HCT116 (cell line): ENCODE data around the gene EN2. TPM values are rescaled to one million over a fixed set of nuclear protein-coding genes. Genes with fewer than 3 reads are reported as not detected.

ENCODE experiments used
- ATAC-seq: fragments of 200-7000 bp; cut with Tn5 transposase; 2 replicates; pipeline ENCODE4 v1.9.1; 2020; ENCODE audit warnings: mild to moderate bottlenecking, moderate library complexity
- BruUV-seq: library from RNA; stranded (reverse); fragments of 400-500 nt; replicated peaks from 2 replicates; lab custom pipeline; 2021; lab: Mats Ljungman, UMichigan
- CTCF ChIA-PET: fragments of 300-600 bp; sonication (Branson Sonifier 250); formaldehyde crosslinking; loops from one replicate; lab custom pipeline; 2021; ENCODE audit warnings: antibody characterized with exemption; lab: Charles Lee
- POLR2A ChIA-PET: fragments of 300-600, 350-600 bp; sonication (Branson Sonifier 250); formaldehyde crosslinking; loops from one replicate; lab custom pipeline; 2021; ENCODE audit warnings: antibody characterized with exemption; lab: Charles Lee
- RAD21 ChIA-PET, 2 experiments: fragments of 300-600 bp; sonication (Branson Sonifier 250); formaldehyde crosslinking; loops; one replicate each; lab custom pipeline; 2023; ENCODE audit warnings: low total read pairs in 2 of 2; ENCODE audit not compliant: uncharacterized antibody in 2 of 2, unreplicated experiment in 2 of 2, low non-redundant PET in 1 of 2; lab: Charles Lee
- DNase-seq: peaks from one replicate; pipeline ENCODE4 v3.0.0-alpha.2; 2010; ENCODE audit warnings: low read depth, low spot score
- H2AFZ ChIP-seq: fragments of 200-600 bp; shearing (Covaris generic), sonication (generic); 2 replicates; pipeline ENCODE4 v1.6.1; 2017; ENCODE audit warnings: low read depth, mixed run types, mixed read lengths, antibody characterized with exemption, low read length; ENCODE audit not compliant: poor library complexity, severe bottlenecking
- H3K27ac ChIP-seq: 2 replicates; pipeline ENCODE4 v1.5.1; 2012; ENCODE audit warnings: low read depth, low read length
- H3K27me3 ChIP-seq: fragments of 200-600 bp; sonication (generic); 2 replicates; pipeline ENCODE4 v1.6.1; 2016; ENCODE audit warnings: mixed run types, low read length, mixed read lengths; ENCODE audit not compliant: insufficient read depth
- H3K36me3 ChIP-seq, 2 experiments: fragments of 200-500 bp in 1 of 2; fragments of 200-600 bp in 1 of 2; sonication (Bioruptor generic) in 1 of 2; sonication (generic) in 1 of 2; 2 replicates each; pipeline versions ENCODE4 v1.5.1 to v1.6.1; 2014 to 2016; ENCODE audit warnings: low read length in 2 of 2, inconsistent platforms in 1 of 2, mixed read lengths in 1 of 2, mixed run types in 1 of 2; ENCODE audit not compliant: insufficient read depth in 2 of 2, control insufficient read depth in 1 of 2
- H3K4me1 ChIP-seq, 2 experiments: fragments of 200-600 bp in 1 of 2; sonication (generic) in 1 of 2; 2 replicates each; pipeline versions ENCODE4 v1.5.1 to v1.6.1; 2012 to 2017; ENCODE audit warnings: low read length in 2 of 2, inconsistent platforms in 1 of 2, mild to moderate bottlenecking in 1 of 2, mixed read lengths in 1 of 2, mixed run types in 1 of 2, moderate library complexity in 1 of 2; ENCODE audit not compliant: insufficient read depth in 2 of 2, control insufficient read depth in 1 of 2
- H3K4me2 ChIP-seq: fragments of 200-600 bp; sonication (generic); 2 replicates; pipeline ENCODE4 v1.6.1; 2017; ENCODE audit warnings: mixed run types, low read length, mixed read lengths
- H3K4me3 ChIP-seq, 2 experiments: fragments of 200-600 bp in 1 of 2; sonication (generic) in 1 of 2; replicated peaks in 1 of 2; 2 replicates each; pipeline ENCODE4 v1.5.1; 2011 to 2016; ENCODE audit warnings: low read length in 2 of 2, control low read depth in 1 of 2, low read depth in 1 of 2, mild to moderate bottlenecking in 1 of 2, mixed read lengths in 1 of 2, mixed run types in 1 of 2
- H3K79me2 ChIP-seq: fragments of 200-600 bp; sonication (generic); 2 replicates; pipeline ENCODE4 v1.6.1; 2017; ENCODE audit warnings: mild to moderate bottlenecking, mixed run types, low read length, moderate library complexity, mixed read lengths; ENCODE audit not compliant: insufficient read depth
- H3K9ac ChIP-seq: fragments of 200-600 bp; sonication (generic); 2 replicates; pipeline ENCODE4 v1.6.1; 2016; ENCODE audit warnings: low read length, mixed read lengths
- H3K9me2 ChIP-seq: fragments of 200-600 bp; sonication (generic), shearing (Covaris generic); 2 replicates; pipeline ENCODE4 v1.6.1; 2017; ENCODE audit warnings: mixed run types, mild to moderate bottlenecking, moderate library complexity; ENCODE audit not compliant: insufficient read depth
- H3K9me3 ChIP-seq, 2 experiments: fragments of 200-500 bp in 1 of 2; fragments of 200-600 bp in 1 of 2; sonication (Bioruptor generic) in 1 of 2; sonication (generic) in 1 of 2; 2 replicates each; pipeline ENCODE4 v1.6.1; 2014 to 2017; ENCODE audit warnings: low read length in 2 of 2, mixed read lengths in 2 of 2, inconsistent platforms in 1 of 2, low read depth in 1 of 2, mild to moderate bottlenecking in 1 of 2, mixed run types in 1 of 2, moderate library complexity in 1 of 2; ENCODE audit not compliant: control insufficient read depth in 1 of 2, insufficient read depth in 1 of 2
- H4K20me1 ChIP-seq: fragments of 200-600 bp; sonication (generic), shearing (Covaris generic); 2 replicates; pipeline ENCODE4 v1.6.1; 2017; ENCODE audit warnings: mixed run types, mild to moderate bottlenecking, moderate library complexity; ENCODE audit not compliant: insufficient read depth
- EGR1 ChIP-seq: IDR thresholded peaks from 2 replicates; pipeline ENCODE4 v1.6.1; 2012; ENCODE audit warnings: low read depth
- EZH2 ChIP-seq: fragments of 200-600 bp; sonication (generic); IDR thresholded peaks from 2 replicates; pipeline ENCODE4 v1.6.1; 2017; ENCODE audit warnings: antibody characterized with exemption, mixed run types
- FOSL1 ChIP-seq: IDR thresholded peaks from 2 replicates; pipeline ENCODE4 v1.6.1; 2012; ENCODE audit warnings: low read depth
- POLR2A ChIP-seq: IDR thresholded peaks from 2 replicates; pipeline ENCODE4 v1.7.0; 2011; ENCODE audit warnings: borderline replicate concordance; ENCODE audit not compliant: insufficient read depth, insufficient read length; ENCODE audit errors: extremely low read depth
- POLR2AphosphoS5 ChIP-seq: IDR thresholded peaks from 2 replicates; pipeline ENCODE4 v1.6.1; 2011; ENCODE audit warnings: mild to moderate bottlenecking, low read depth, low read length, moderate library complexity
- REST ChIP-seq: IDR thresholded peaks from 2 replicates; pipeline ENCODE4 v1.6.1; 2012; ENCODE audit warnings: low read depth
- SIN3A ChIP-seq: IDR thresholded peaks from 2 replicates; pipeline ENCODE4 v1.6.1; 2012; ENCODE audit warnings: low read depth
- ZFX ChIP-seq: fragments of 450-650 bp; IDR thresholded peaks from 2 replicates; pipeline ENCODE4 v1.6.1; 2017
- intact Hi-C: fragments of 100-400 bp; cut with micrococcal nuclease; formaldehyde crosslinking; loops from 2 replicates; pipeline ENCODE4 v1.10.0; 2022
- total RNA-seq: library from RNA; stranded (reverse); gene quantifications from one replicate; pipeline ENCODE4 v1.2.1, GENCODE V29; 2021; ENCODE audit not compliant: unreplicated experiment

Gene EN2
- total RNA-seq, 1 experiment from 2014 or later = 0.32 TPM

GRCh38 chr7:155450558-155450969 lies 7.4 kb upstream of the EN2 start:
- intact Hi-C loops = no loop called here
- Histone ChIP-seq H3K4me2 (no peak overlapping the region), H2AFZ (no peak overlapping the region), H3K9me3 (no peaks in the 10 kb centered on the region), H3K27me3 (no peaks in the 10 kb centered on the region), H3K4me3 (no peak overlapping the region), H3K36me3 (no peaks in the 10 kb centered on the region), H4K20me1 (no peaks in the 10 kb centered on the region), H3K9ac (no peak overlapping the region), H3K4me1 (no peaks in the 10 kb centered on the region), H3K9me2 (no peaks in the 10 kb centered on the region), H3K27ac (no peak overlapping the region), H3K79me2 (no peaks in the 10 kb centered on the region)
- no TSS peak for BruUV-seq
- ChIA-PET CTCF (no interaction called here), RAD21 (no interaction called here), POLR2A (no interaction called here)
- DNase-seq = no peak
- no peak for TF ChIP-seq POLR2A
- TF ChIP-seq ZFX = no peak
- no peak for TF ChIP-seq POLR2AphosphoS5
- TF ChIP-seq SIN3A = no peak
- TF ChIP-seq FOSL1 = no peak
- no peak for TF ChIP-seq EZH2
- TF ChIP-seq EGR1 = no peak
- no peak for TF ChIP-seq REST
- no peak for ATAC-seq
